Measurements from ENCODE around the gene GMPPA. TPM values are rescaled to one million over a fixed set of nuclear protein-coding genes. Genes with fewer than 3 reads are reported as not detected.
A peak's percentile ranks its signal among the peaks of the same experiment; 100 is the strongest.

The GMPPA gene
- total and polyA plus RNA-seq, 9 of the 15 experiments (the other 6 are each of a cell fraction or from before 2014, with no cell fraction given): 7.0 to 101 (median 66.7) TPM

- TF ChIP-seq VEZF1 (CRISPR knock-in tag; IDR thresholded peaks at IDR 0.05) (peak; percentile 96), HDAC1 (IDR thresholded peaks at IDR 0.05) (peak; percentile 60 to 69; a peak in 2 of 4 replicates), RAD51 (IDR thresholded peaks at IDR 0.05; ENCODE audit: borderline replicate concordance, low read depth) (no peak), GABPA (tag; conservative IDR thresholded peaks at IDR 0.05; ENCODE audit: low read depth) (0 out of 2 replicates have a peak, but pooled peaks have one; percentile 36), ZMIZ1 (IDR thresholded peaks at IDR 0.05; ENCODE audit: low read depth in 2 of 2, low read length in 2 of 2) (peak in 1 of 2 experiments; percentile 38; a peak in 1 of 4 replicates), PHF21A (IDR thresholded peaks at IDR 0.05; ENCODE audit: borderline replicate concordance, low read depth) (0 out of 2 replicates have a peak, but pooled peaks have one; percentile 14), ZNF239 (CRISPR knock-in tag; IDR thresholded peaks at IDR 0.05) (0 out of 2 replicates have a peak, but pooled peaks have one; percentile 10), SLC30A9 (CRISPR knock-in tag; IDR thresholded peaks at IDR 0.05) (no peak), ZNF197 (CRISPR knock-in tag; IDR thresholded peaks at IDR 0.05; ENCODE audit: low read depth) (no peak), HMGN3 (IDR thresholded peaks at IDR 0.05; ENCODE audit: borderline replicate concordance, extremely low read depth, insufficient read length, low read depth, low read length) (peak; percentile 99), ZFP36 (IDR thresholded peaks at IDR 0.05; ENCODE audit: low read depth, low read length, partially characterized antibody) (no peak), CSDE1 (IDR thresholded peaks at IDR 0.05) (0 out of 4 replicates have a peak, but pooled peaks of 1 of the 2 experiments have one; percentile 37), POLR2A (conservative IDR thresholded peaks at IDR 0.05) (no peak), MAZ (CRISPR knock-in tag; conservative IDR thresholded peaks at IDR 0.05 in 1 of 2, IDR thresholded peaks at IDR 0.05 in 1 of 2) (peak; percentile 83 to 89), CBFA2T2 (conservative IDR thresholded peaks at IDR 0.05) (peak; percentile 91), KDM1A (IDR thresholded peaks at IDR 0.05) (peak; percentile 83 to 91), MECOM (CRISPR knock-in tag; IDR thresholded peaks at IDR 0.05) (peak; percentile 83), BRF1 (IDR thresholded peaks at IDR 0.05; ENCODE audit: borderline replicate concordance, extremely low read depth, insufficient read length) (no peak), NR2C1 (IDR thresholded peaks at IDR 0.05) (0 out of 2 replicates have a peak, but pooled peaks have one; percentile 28), NR2C1 (tag; IDR thresholded peaks at IDR 0.05) (peak; percentile 15; the same call in 1 of the 2 replicates), ZNF311 (CRISPR knock-in tag; IDR thresholded peaks at IDR 0.05) (0 out of 2 replicates have a peak, but pooled peaks have one; percentile 23), MNT (conservative IDR thresholded peaks at IDR 0.05) (peak in 1 of 2 experiments; percentile 54; a peak in 1 of 4 replicates)
Observed at GRCh38 chr2:219525533-219526232, 27.0 kb downstream of the GMPPA start (continued).

Measured in K562 (cell line).